ENCODE data around the gene CEP112. TPM values are rescaled to one million over a fixed set of nuclear protein-coding genes. Genes with fewer than 3 reads are reported as not detected.

CEP112 gene
- total and polyA plus RNA-seq, 2 of the 13 experiments (the other 11 are each of a cell fraction or from before 2014, with no cell fraction given), result 1.2 to 3.4 TPM

DNA sequence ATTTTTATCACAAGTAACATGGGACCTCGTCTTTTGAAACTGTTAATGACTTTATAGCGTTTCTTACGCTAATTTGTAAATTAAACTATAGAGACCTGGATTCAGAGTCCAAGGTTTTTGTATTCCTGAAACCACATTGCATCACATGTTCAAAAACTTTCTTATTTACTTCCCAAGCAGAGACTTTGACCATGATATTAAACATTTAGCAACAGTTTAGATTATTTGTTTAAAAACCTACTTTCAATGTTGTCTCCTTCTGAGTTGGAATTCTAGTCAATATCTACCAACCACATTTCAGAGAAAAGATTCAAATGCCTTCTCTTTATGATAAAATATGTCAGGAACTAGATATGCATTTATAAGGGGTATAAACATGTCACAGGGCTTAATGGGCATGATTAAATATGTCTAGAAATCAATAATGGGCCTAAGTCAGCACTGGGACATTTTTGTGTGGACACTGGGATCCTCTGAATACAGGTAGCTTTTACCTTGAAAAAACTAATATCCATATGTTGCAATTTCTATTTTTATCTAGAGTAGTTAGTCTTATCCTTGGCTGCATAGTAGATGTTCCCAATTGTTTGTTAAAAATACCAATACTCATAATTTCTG is 43.6 kb upstream of the CEP112 start (continued):
- TF ChIP-seq, protein P1, sequence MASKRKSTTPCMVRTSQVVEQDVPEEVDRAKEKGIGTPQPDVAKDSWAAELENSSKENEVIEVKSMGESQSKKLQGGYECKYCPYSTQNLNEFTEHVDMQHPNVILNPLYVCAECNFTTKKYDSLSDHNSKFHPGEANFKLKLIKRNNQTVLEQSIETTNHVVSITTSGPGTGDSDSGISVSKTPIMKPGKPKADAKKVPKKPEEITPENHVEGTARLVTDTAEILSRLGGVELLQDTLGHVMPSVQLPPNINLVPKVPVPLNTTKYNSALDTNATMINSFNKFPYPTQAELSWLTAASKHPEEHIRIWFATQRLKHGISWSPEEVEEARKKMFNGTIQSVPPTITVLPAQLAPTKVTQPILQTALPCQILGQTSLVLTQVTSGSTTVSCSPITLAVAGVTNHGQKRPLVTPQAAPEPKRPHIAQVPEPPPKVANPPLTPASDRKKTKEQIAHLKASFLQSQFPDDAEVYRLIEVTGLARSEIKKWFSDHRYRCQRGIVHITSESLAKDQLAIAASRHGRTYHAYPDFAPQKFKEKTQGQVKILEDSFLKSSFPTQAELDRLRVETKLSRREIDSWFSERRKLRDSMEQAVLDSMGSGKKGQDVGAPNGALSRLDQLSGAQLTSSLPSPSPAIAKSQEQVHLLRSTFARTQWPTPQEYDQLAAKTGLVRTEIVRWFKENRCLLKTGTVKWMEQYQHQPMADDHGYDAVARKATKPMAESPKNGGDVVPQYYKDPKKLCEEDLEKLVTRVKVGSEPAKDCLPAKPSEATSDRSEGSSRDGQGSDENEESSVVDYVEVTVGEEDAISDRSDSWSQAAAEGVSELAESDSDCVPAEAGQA (IDR thresholded peaks at IDR 0.05; ENCODE audit: low read depth), result no peak
- TF ChIP-seq, protein P1 (CRISPR knock-in tag; IDR thresholded peaks at IDR 0.05; ENCODE audit: borderline replicate concordance), result no peak
- TF ChIP-seq ZNF772 (CRISPR knock-in tag; IDR thresholded peaks at IDR 0.05) (no peak), SOX6 (IDR thresholded peaks at IDR 0.05) (no peak), SOX6 (CRISPR knock-in tag; IDR thresholded peaks at IDR 0.05) (peak; percentile 59; the same call in 1 of the 2 replicates), ZNF724P (CRISPR knock-in tag; IDR thresholded peaks at IDR 0.05; ENCODE audit: borderline replicate concordance) (no peak), ZNF414 (CRISPR knock-in tag; IDR thresholded peaks at IDR 0.05) (0 out of 2 replicates have a peak, but pooled peaks have one; percentile 26), LCORL (IDR thresholded peaks at IDR 0.05) (no peak), LCORL (CRISPR knock-in tag; IDR thresholded peaks at IDR 0.05) (no peak; the same call in 1 of the 2 replicates), ZMAT3 (CRISPR knock-in tag; conservative IDR thresholded peaks at IDR 0.05) (no peak), ZNF430 (CRISPR knock-in tag; IDR thresholded peaks at IDR 0.05) (no peak), ZNF337 (CRISPR knock-in tag; IDR thresholded peaks at IDR 0.05; ENCODE audit: borderline replicate concordance, low read depth) (no peak), MTF1 (CRISPR knock-in tag; IDR thresholded peaks at IDR 0.05) (no peak)
- TF ChIP-seq, protein P2, sequence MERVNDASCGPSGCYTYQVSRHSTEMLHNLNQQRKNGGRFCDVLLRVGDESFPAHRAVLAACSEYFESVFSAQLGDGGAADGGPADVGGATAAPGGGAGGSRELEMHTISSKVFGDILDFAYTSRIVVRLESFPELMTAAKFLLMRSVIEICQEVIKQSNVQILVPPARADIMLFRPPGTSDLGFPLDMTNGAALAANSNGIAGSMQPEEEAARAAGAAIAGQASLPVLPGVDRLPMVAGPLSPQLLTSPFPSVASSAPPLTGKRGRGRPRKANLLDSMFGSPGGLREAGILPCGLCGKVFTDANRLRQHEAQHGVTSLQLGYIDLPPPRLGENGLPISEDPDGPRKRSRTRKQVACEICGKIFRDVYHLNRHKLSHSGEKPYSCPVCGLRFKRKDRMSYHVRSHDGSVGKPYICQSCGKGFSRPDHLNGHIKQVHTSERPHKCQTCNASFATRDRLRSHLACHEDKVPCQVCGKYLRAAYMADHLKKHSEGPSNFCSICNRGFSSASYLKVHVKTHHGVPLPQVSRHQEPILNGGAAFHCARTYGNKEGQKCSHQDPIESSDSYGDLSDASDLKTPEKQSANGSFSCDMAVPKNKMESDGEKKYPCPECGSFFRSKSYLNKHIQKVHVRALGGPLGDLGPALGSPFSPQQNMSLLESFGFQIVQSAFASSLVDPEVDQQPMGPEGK (CRISPR knock-in tag; IDR thresholded peaks at IDR 0.05), result no peak
- TF ChIP-seq, protein P3, sequence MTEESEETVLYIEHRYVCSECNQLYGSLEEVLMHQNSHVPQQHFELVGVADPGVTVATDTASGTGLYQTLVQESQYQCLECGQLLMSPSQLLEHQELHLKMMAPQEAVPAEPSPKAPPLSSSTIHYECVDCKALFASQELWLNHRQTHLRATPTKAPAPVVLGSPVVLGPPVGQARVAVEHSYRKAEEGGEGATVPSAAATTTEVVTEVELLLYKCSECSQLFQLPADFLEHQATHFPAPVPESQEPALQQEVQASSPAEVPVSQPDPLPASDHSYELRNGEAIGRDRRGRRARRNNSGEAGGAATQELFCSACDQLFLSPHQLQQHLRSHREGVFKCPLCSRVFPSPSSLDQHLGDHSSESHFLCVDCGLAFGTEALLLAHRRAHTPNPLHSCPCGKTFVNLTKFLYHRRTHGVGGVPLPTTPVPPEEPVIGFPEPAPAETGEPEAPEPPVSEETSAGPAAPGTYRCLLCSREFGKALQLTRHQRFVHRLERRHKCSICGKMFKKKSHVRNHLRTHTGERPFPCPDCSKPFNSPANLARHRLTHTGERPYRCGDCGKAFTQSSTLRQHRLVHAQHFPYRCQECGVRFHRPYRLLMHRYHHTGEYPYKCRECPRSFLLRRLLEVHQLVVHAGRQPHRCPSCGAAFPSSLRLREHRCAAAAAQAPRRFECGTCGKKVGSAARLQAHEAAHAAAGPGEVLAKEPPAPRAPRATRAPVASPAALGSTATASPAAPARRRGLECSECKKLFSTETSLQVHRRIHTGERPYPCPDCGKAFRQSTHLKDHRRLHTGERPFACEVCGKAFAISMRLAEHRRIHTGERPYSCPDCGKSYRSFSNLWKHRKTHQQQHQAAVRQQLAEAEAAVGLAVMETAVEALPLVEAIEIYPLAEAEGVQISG (CRISPR knock-in tag; IDR thresholded peaks at IDR 0.05), result no peak
- TF ChIP-seq, protein P4, sequence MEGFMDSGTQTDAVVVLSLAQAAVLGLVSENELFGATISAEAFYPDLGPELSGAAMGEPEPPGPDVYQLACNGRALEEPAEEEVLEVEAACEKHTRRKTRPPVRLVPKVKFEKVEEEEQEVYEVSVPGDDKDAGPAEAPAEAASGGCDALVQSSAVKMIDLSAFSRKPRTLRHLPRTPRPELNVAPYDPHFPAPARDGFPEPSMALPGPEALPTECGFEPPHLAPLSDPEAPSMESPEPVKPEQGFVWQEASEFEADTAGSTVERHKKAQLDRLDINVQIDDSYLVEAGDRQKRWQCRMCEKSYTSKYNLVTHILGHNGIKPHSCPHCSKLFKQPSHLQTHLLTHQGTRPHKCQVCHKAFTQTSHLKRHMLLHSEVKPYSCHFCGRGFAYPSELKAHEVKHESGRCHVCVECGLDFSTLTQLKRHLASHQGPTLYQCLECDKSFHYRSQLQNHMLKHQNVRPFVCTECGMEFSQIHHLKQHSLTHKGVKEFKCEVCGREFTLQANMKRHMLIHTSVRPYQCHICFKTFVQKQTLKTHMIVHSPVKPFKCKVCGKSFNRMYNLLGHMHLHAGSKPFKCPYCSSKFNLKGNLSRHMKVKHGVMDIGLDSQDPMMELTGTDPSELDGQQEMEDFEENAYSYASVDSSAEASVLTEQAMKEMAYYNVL (CRISPR knock-in tag; IDR thresholded peaks at IDR 0.05; ENCODE audit: borderline replicate concordance), result no peak

All from HepG2 (cell line).